BJ (cell line): ENCODE data around the gene PCDHGB5. TPM values are rescaled to one million over a fixed set of nuclear protein-coding genes. Genes with fewer than 3 reads are reported as not detected.
A peak's percentile ranks its signal among the peaks of the same experiment; 100 is the strongest.

Experiments used
- CTCF ChIA-PET: fragments of 350-600 bp; formaldehyde crosslinking; extraction: SDS; loops from one replicate; lab custom pipeline; 2021; ENCODE audit warnings: antibody characterized with exemption, inconsistent platforms; lab: Yijun Ruan, JAX
- POLR2A ChIA-PET: fragments of 300-600 bp; sonication (Branson Sonifier 250); formaldehyde crosslinking; extraction: SDS; loops from one replicate; lab custom pipeline; 2021; ENCODE audit warnings: antibody characterized with exemption; lab: Charles Lee
- DNase-seq: peaks from one replicate; pipeline ENCODE4 v3.0.0-alpha.2; 2011; ENCODE audit warnings: low read depth
- H3K27me3 ChIP-seq: 2 replicates; pipeline ENCODE4 v1.6.0; 2011; ENCODE audit warnings: low read length; ENCODE audit not compliant: control insufficient read depth, insufficient read depth
- H3K36me3 ChIP-seq: 2 replicates; pipeline ENCODE4 v1.5.1; 2011; ENCODE audit warnings: low read length; ENCODE audit not compliant: control insufficient read depth, insufficient read depth
- H3K4me3 ChIP-seq: 2 replicates; pipeline ENCODE4 v1.5.1; 2011; ENCODE audit warnings: low read depth, mild to moderate bottlenecking, control low read depth, low read length
- polyA plus RNA-seq: library from polyadenylated mRNA; depleted of rRNA; stranded (reverse); fragments of >200 nt; gene quantifications from 2 replicates; pipeline ENCODE4 v1.2.3, GENCODE V29; 2011
- TF ChIP-seq, protein P1 (sequence below): IDR thresholded peaks from 2 replicates; pipeline ENCODE4 v1.5.1; 2011; ENCODE audit warnings: low read depth, mild to moderate bottlenecking, control low read depth, inconsistent platforms, low read length, moderate library complexity; ENCODE audit not compliant: insufficient read depth

The PCDHGB5 gene
- polyA plus RNA-seq, 1 experiment = 19.4 TPM

- CTCF ChIA-PET = interaction anchor here (0.7 to 7.6 kb wide), 32 partner anchors 8 to 212 kb away, joined by 3 to 112 read pairs (median 4); partner anchors contain the start of genes PCDHGA10, PCDHGA12, PCDHGA5 and PCDHGA8
- POLR2A ChIA-PET = no interaction called here
- TF ChIP-seq, protein P1, sequence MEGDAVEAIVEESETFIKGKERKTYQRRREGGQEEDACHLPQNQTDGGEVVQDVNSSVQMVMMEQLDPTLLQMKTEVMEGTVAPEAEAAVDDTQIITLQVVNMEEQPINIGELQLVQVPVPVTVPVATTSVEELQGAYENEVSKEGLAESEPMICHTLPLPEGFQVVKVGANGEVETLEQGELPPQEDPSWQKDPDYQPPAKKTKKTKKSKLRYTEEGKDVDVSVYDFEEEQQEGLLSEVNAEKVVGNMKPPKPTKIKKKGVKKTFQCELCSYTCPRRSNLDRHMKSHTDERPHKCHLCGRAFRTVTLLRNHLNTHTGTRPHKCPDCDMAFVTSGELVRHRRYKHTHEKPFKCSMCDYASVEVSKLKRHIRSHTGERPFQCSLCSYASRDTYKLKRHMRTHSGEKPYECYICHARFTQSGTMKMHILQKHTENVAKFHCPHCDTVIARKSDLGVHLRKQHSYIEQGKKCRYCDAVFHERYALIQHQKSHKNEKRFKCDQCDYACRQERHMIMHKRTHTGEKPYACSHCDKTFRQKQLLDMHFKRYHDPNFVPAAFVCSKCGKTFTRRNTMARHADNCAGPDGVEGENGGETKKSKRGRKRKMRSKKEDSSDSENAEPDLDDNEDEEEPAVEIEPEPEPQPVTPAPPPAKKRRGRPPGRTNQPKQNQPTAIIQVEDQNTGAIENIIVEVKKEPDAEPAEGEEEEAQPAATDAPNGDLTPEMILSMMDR = peak; percentile 58
- H3K4me3 ChIP-seq = peak within 1 kb of the TSS; percentile 47
- peaks cover 3% of the 10 kb centered on the region; the same call in 1 of the 2 replicates for H3K36me3 ChIP-seq
- no peaks in the 10 kb centered on the region for H3K27me3 ChIP-seq
- DNase-seq = no peak
Measured at GRCh38 chr5:141420855-141421488, 23.2 kb downstream of the PCDHGB5 start, which contains the start of gene PCDHGA11. Gene PCDHGA11 (plus strand): TSS chr5:141421051. CDS start chr5:141421228, 177 bp downstream.

- Histone ChIP-seq H3K4me3 (peak overlapping the region; percentile 47), H3K36me3 (peaks cover 3% of the 10 kb centered on the region; the same call in 1 of the 2 replicates), H3K27me3 (no peaks in the 10 kb centered on the region)
- ChIA-PET POLR2A (no interaction called here), CTCF (interaction anchor here (0.7 to 7.6 kb wide), 30 partner anchors 9 to 145 kb away, joined by 3 to 112 read pairs (median 4); partner anchors contain the start of genes PCDHGA10, PCDHGA12, PCDHGA5 and PCDHGA8)
- TF ChIP-seq, protein P1 = no peak
- DNase-seq = no peak
Measured at GRCh38 chr5:141421489-141421855, 23.7 kb downstream of the PCDHGB5 start.

DNA sequence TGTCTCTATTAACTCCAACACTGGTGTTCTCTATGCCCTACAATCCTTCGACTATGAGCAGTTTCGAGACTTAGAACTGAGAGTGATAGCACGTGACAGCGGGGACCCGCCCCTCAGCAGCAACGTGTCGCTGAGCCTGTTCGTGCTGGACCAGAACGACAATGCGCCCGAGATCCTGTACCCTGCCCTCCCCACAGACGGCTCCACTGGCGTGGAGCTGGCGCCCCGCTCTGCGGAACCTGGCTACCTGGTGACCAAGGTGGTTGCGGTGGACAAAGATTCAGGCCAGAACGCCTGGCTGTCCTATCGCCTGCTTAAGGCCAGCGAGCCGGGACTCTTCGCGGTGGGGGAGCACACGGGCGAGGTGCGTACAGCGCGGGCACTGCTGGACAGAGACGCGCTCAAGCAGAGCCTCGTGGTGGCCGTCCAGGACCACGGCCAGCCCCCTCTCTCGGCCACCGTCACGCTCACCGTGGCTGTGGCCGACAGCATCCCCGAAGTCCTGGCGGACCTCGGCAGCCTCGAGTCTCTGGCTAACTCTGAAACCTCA, 25.1 kb downstream of the PCDHGB5 start:
- TF ChIP-seq, protein P1 = no peak
- Histone ChIP-seq H3K27me3 (no peaks in the 10 kb centered on the region), H3K36me3 (peaks cover 3% of the 10 kb centered on the region), H3K4me3 (no peak overlapping the region)
- no peak for DNase-seq
- CTCF ChIA-PET = interaction anchor here (0.6 to 7.6 kb wide), 3 partner anchors 102 to 136 kb away, joined by 3 to 112 read pairs (median 6); no protein-coding TSS in a partner anchor
- POLR2A ChIA-PET = no interaction called here

- CTCF ChIA-PET = interaction anchor here (0.6 to 5.2 kb wide), 3 partner anchors 15 to 130 kb away, joined by 3 to 72 read pairs (median 4); no protein-coding TSS in a partner anchor
- H3K36me3 ChIP-seq = no peaks in the 10 kb centered on the region; the same call in none of the 2 replicates
Measured at GRCh38 chr5:141427783-141428426, 30.2 kb downstream of the PCDHGB5 start.

More at GRCh38 chr5:141427783-141428426, 30.2 kb downstream of the PCDHGB5 start:
- Histone ChIP-seq H3K4me3 (no peak overlapping the region), H3K27me3 (no peaks in the 10 kb centered on the region)
- DNase-seq = no peak
- POLR2A ChIA-PET = no interaction called here
- TF ChIP-seq, protein P1 = no peak
